ENCODE measurements around the gene SMAD6.

GRCh38 chr15:66698971-66699370, 3.1 kb upstream of the SMAD6 start:
- TF ChIP-seq CTCF (conservative IDR thresholded peaks at IDR 0.05) = no peak
- no peak for TF ChIP-seq ZFX (IDR thresholded peaks at IDR 0.05)
